ENCODE measurements around the gene NOS2.
A peak's percentile ranks its signal among the peaks of the same experiment; 100 is the strongest.
"Not testable (repeated sequence)": the region's sequence is repeated elsewhere in the genome, so short reads cannot be mapped to it uniquely, and the experiment has no call there.

NOS2 gene

GRCh38 chr17:27783440-27784350, 16.6 kb downstream of the NOS2 start:
- no peak for DNase-seq (ENCODE audit: low read depth)

- no peak for DNase-seq (ENCODE audit: low read depth)
Measured at GRCh38 chr17:27782791-27783206, 17.5 kb downstream of the NOS2 start.

- DNase-seq (ENCODE audit: low read depth), result no peak
Measured at GRCh38 chr17:27780828-27781404, 19.4 kb downstream of the NOS2 start.

GRCh38 chr17:27780092-27780827, 20.1 kb downstream of the NOS2 start:
- no peak for DNase-seq (ENCODE audit: low read depth)

- no peak for DNase-seq (ENCODE audit: low read depth)
Measured at GRCh38 chr17:27778183-27778582, 22.1 kb downstream of the NOS2 start.

- DNase-seq (ENCODE audit: low read depth), result no peak
Measured at GRCh38 chr17:27776882-27777624, 23.3 kb downstream of the NOS2 start.

- no peak for DNase-seq (ENCODE audit: low read depth)
Measured at GRCh38 chr17:27771586-27771985, 28.7 kb downstream of the NOS2 start.

GRCh38 chr17:27770877-27771276, 29.5 kb downstream of the NOS2 start:
- no peak for DNase-seq (ENCODE audit: low read depth)

GRCh38 chr17:27768858-27769410, 31.4 kb downstream of the NOS2 start:
- no peak for DNase-seq (ENCODE audit: low read depth)

GRCh38 chr17:27766438-27766837, 33.9 kb downstream of the NOS2 start:
- DNase-seq (ENCODE audit: low read depth), result no peak

- no peak for DNase-seq (ENCODE audit: low read depth)
Measured at GRCh38 chr17:27765353-27765752, 35.0 kb downstream of the NOS2 start.

- DNase-seq (ENCODE audit: low read depth), result no peak
Measured at GRCh38 chr17:27764589-27764988, 35.7 kb downstream of the NOS2 start.

- DNase-seq (ENCODE audit: low read depth), result no peak
Measured at GRCh38 chr17:27762527-27763305, 37.6 kb downstream of the NOS2 start.

- not testable (repeated sequence) for DNase-seq (ENCODE audit: low read depth)
Measured at GRCh38 chr17:27760931-27761330, 39.4 kb downstream of the NOS2 start.

- DNase-seq (ENCODE audit: low read depth), result peak; percentile 58
Measured at GRCh38 chr17:27760069-27760885, 40.1 kb downstream of the NOS2 start.

- no peak for DNase-seq (ENCODE audit: low read depth)
Measured at GRCh38 chr17:27759528-27759927, 40.8 kb downstream of the NOS2 start.

- DNase-seq (ENCODE audit: low read depth), result peak; percentile 44
Measured at GRCh38 chr17:27756467-27757371, 43.6 kb downstream of the NOS2 start.

GRCh38 chr17:27755706-27756466, 44.4 kb downstream of the NOS2 start:
- DNase-seq (ENCODE audit: low read depth), result no peak

Data from activated T-cell treated with anti-CD3 and anti-CD28 coated beads for 24 hours (primary cell).